Loucy (cell line): ENCODE measurements around the gene SPDYE2.
"Not testable (repeated sequence)": the region's sequence is repeated elsewhere in the genome, so short reads cannot be mapped to it uniquely, and the experiment has no call there.

Source experiments
- EZH2phosphoT487 ChIP-seq: fragments of 200-600 bp; IDR thresholded peaks from 2 replicates; pipeline ENCODE4 v1.6.1; 2018; ENCODE audit warnings: antibody characterized with exemption, mild to moderate bottlenecking, moderate library complexity, borderline replicate concordance
- TF ChIP-seq, protein P1 (sequence below): fragments of 200-600 bp; sonication (generic); conservative IDR thresholded peaks from 2 replicates; pipeline ENCODE4 v1.5.1; 2014; ENCODE audit warnings: mild to moderate bottlenecking, antibody characterized with exemption, low read length

DNA sequence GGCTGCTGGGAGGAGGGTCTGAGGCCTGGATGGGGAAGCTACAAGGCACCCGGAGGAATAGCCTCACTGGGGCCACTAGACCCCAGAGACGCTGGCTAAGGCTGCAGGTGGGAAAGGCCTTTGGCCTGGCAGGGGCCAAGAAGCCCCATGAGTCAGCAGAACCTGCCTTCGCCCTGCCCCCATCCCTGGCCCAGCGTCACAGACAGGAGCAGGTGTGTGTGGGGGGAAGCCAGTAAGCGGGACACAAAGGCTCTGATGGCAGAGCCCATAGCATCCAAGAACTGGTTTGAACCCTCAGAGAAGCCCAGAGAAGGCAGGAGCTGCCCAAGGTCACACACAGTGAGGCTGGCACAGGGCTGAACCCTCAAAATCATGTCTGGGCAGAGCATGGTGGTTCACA, 55.8 kb downstream of the SPDYE2 start:
- TF ChIP-seq, protein P1, sequence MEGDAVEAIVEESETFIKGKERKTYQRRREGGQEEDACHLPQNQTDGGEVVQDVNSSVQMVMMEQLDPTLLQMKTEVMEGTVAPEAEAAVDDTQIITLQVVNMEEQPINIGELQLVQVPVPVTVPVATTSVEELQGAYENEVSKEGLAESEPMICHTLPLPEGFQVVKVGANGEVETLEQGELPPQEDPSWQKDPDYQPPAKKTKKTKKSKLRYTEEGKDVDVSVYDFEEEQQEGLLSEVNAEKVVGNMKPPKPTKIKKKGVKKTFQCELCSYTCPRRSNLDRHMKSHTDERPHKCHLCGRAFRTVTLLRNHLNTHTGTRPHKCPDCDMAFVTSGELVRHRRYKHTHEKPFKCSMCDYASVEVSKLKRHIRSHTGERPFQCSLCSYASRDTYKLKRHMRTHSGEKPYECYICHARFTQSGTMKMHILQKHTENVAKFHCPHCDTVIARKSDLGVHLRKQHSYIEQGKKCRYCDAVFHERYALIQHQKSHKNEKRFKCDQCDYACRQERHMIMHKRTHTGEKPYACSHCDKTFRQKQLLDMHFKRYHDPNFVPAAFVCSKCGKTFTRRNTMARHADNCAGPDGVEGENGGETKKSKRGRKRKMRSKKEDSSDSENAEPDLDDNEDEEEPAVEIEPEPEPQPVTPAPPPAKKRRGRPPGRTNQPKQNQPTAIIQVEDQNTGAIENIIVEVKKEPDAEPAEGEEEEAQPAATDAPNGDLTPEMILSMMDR = not testable (repeated sequence)
- TF ChIP-seq EZH2phosphoT487 = not testable (repeated sequence)
